Measurements from ENCODE around the gene STXBP3.
"Not testable (repeated sequence)": the region's sequence is repeated elsewhere in the genome, so short reads cannot be mapped to it uniquely, and the experiment has no call there.

Gene STXBP3

GRCh38 chr1:108729481-108729880 lies 17.0 kb upstream of the STXBP3 start:
- no peak for DNase-seq

- no peak for DNase-seq
Observed at GRCh38 chr1:108732398-108732797, 14.1 kb upstream of the STXBP3 start.

GRCh38 chr1:108734171-108734865 lies 12.2 kb upstream of the STXBP3 start:
- no peak for DNase-seq

GRCh38 chr1:108742253-108742652 lies 4.2 kb upstream of the STXBP3 start:
- no peak for DNase-seq

- no peak for DNase-seq
Observed at GRCh38 chr1:108745980-108746381, 493 bp upstream of the STXBP3 start.

- DNase-seq = no peak
Observed at GRCh38 chr1:108747171-108747850, 837 bp downstream of the STXBP3 start.

GRCh38 chr1:108747898-108748297 lies 1.4 kb downstream of the STXBP3 start:
- no peak for DNase-seq

- DNase-seq = no peak
Observed at GRCh38 chr1:108749081-108749480, 2.6 kb downstream of the STXBP3 start.

- no peak for DNase-seq
Observed at GRCh38 chr1:108750476-108751181, 4.2 kb downstream of the STXBP3 start.

- no peak for DNase-seq
Observed at GRCh38 chr1:108753363-108753762, 6.9 kb downstream of the STXBP3 start.

- DNase-seq = no peak
Observed at GRCh38 chr1:108758796-108759195, 12.3 kb downstream of the STXBP3 start.

- DNase-seq = no peak
Observed at GRCh38 chr1:108767115-108767514, 20.6 kb downstream of the STXBP3 start.

GRCh38 chr1:108767708-108768107 lies 21.2 kb downstream of the STXBP3 start:
- DNase-seq = no peak

GRCh38 chr1:108777839-108778238 lies 31.4 kb downstream of the STXBP3 start:
- no peak for DNase-seq

- no peak for DNase-seq
Observed at GRCh38 chr1:108779455-108779854, 33.0 kb downstream of the STXBP3 start.

GRCh38 chr1:108780937-108781574 lies 34.6 kb downstream of the STXBP3 start:
- no peak for DNase-seq

- not testable (repeated sequence) for DNase-seq
Observed at GRCh38 chr1:108781575-108781944, 35.1 kb downstream of the STXBP3 start.

- DNase-seq = no peak
Observed at GRCh38 chr1:108785264-108785663, 38.8 kb downstream of the STXBP3 start.

GRCh38 chr1:108785880-108786279 lies 39.4 kb downstream of the STXBP3 start:
- no peak for DNase-seq

GRCh38 chr1:108791790-108792189 lies 45.3 kb downstream of the STXBP3 start:
- no peak for DNase-seq

- no peak for DNase-seq
Observed at GRCh38 chr1:108792420-108792819, 45.9 kb downstream of the STXBP3 start.

GRCh38 chr1:108799001-108799400 lies 52.5 kb downstream of the STXBP3 start:
- DNase-seq = no peak

- DNase-seq = no peak
Observed at GRCh38 chr1:108801101-108801500, 54.6 kb downstream of the STXBP3 start.

- no peak for DNase-seq
Observed at GRCh38 chr1:108803548-108803947, 57.1 kb downstream of the STXBP3 start.

All from NCI-H1436 treated with DMSO at 0.1 percent for 48 hours (cell line).